Transverse colon (tissue), 4 donors: ENCODE results near the gene TMC2. TPM values are rescaled to one million over a fixed set of nuclear protein-coding genes. Genes with fewer than 3 reads are reported as not detected.

Experiments
- DNase-seq: peaks from one replicate; pipeline ENCODE4 v3.0.0-alpha.2; 2019
- H3K27ac ChIP-seq, 4 donors: fragments of 200-600 bp; sonication (generic); 2 replicates each; pipeline ENCODE4 v1.5.1; 2016 to 2018; ENCODE audit warnings: inconsistent platforms in 4 of 4
- H3K27me3 ChIP-seq: fragments of 200-600 bp; sonication (generic); 2 replicates; pipeline ENCODE4 v1.5.1; 2017; ENCODE audit warnings: inconsistent platforms
- H3K36me3 ChIP-seq, 4 donors: fragments of 200-600 bp; sonication (generic); 2 replicates each; pipeline ENCODE4 v1.5.1; 2017 to 2019; ENCODE audit warnings: inconsistent platforms in 4 of 4
- H3K4me1 ChIP-seq, 4 donors: fragments of 200-600 bp; sonication (generic); 2 replicates each; pipeline ENCODE4 v1.5.1; 2017 to 2020; ENCODE audit warnings: inconsistent platforms in 4 of 4
- H3K4me3 ChIP-seq, 4 donors: fragments of 200-600 bp; sonication (generic); 1 replicate in 1 of 4; 2 replicates in 3 of 4; pipeline versions ENCODE4 v1.5.1 to v1.6.1; 2017 to 2019; ENCODE audit warnings: inconsistent platforms in 4 of 4
- H3K9me3 ChIP-seq, 2 donors: fragments of 200-600 bp; sonication (generic); 2 replicates each; pipeline ENCODE4 v1.5.1; 2017 to 2019; ENCODE audit warnings: inconsistent platforms in 2 of 2
- CTCF ChIP-seq, 5 experiments: fragments of 200-600 bp in 3 of 5; fragments of 450-650 bp in 2 of 5; sonication (generic) in 3 of 5; IDR thresholded peaks; 1 replicate in 2 of 5; 2 replicates in 3 of 5; pipeline ENCODE4 v1.5.1; 2016 to 2017; ENCODE audit warnings: antibody characterized with exemption in 5 of 5, inconsistent platforms in 3 of 5, mild to moderate bottlenecking in 2 of 5, moderate library complexity in 1 of 5
- EP300 ChIP-seq: sonication (generic); formaldehyde crosslinking; IDR thresholded peaks from one replicate; pipeline ENCODE4 v1.6.1; 2017; ENCODE audit warnings: antibody characterized with exemption, low read depth
- POLR2A ChIP-seq: fragments of 450-650 bp; IDR thresholded peaks from one replicate; pipeline ENCODE4 v1.6.1; 2016; ENCODE audit warnings: antibody characterized with exemption, mild to moderate bottlenecking, moderate library complexity
- POLR2AphosphoS5 ChIP-seq, 3 donors: sonication (generic); formaldehyde crosslinking; IDR thresholded peaks; one replicate each; pipeline ENCODE4 v1.6.1; 2016; ENCODE audit warnings: antibody characterized with exemption in 3 of 3
- WGBS, 2 donors: methylation state at CpG; one replicate each; pipeline ENCODE4 v1.1.5; 2018; ENCODE audit warnings: low coverage in 1 of 2; 5-methylcytosine and 5-hydroxymethylcytosine counted together
- in situ Hi-C, 4 donors: fragments of 200-750 bp; cut with MboI; loops; one replicate each; pipeline versions ENCODE4 v1.15.0 to v1.15.1; 2017; ENCODE audit warnings: low sequenced_read_pairs in 3 of 4, low pct_ligation_motif_present in 1 of 4, low pct_unique_long_range_greater_than_20kb in 1 of 4
- intact Hi-C: fragments of 100-400 bp; cut with DNase I; formaldehyde crosslinking; loops from one replicate; pipeline ENCODE4 v1.15.1; 2023; ENCODE audit warnings: low total_unique reads
- total RNA-seq, 4 donors: library from RNA; depleted of rRNA; stranded (reverse); fragments of >200 nt; gene quantifications; one replicate each; pipeline ENCODE4 v1.1.0, GENCODE V29; 2016

TMC2 gene
- total RNA-seq, 4 donors from 2014 or later = not detected

DNA sequence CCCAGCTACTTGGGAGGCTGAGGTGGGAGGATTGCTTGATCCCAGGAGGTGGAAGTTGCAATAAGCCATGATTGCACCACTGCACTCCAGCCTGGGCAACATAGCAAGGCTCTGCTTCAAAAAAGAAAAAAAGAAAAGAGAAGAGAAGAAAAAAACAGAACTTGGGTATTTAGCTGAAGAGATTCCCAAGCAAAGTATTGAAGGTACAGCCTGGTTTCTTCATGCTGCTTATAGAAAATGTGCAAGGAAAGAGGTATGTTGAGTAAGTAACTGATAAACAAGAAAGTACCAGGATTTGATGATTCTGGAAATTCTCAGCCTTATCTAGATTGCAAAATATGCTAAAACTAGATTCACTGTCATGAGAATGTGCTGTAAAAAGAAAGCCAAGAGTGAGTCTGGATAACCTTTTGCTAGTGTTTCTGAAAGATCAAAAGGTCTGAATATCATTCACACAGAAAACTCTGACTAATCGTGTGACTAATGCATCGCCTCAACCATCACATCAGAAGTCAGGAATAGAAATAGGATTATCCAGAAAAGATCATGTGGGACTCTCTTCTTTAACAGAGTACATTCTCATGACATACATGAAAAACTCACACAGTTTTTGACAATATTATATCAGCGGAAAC is 83.7 kb downstream of the TMC2 start:
- H3K27me3 ChIP-seq = no peaks in the 10 kb centered on the region
- no peak overlapping the region for H3K27ac ChIP-seq
- H3K4me3 ChIP-seq = no peak overlapping the region
- in situ Hi-C loops (no loop called here), intact Hi-C loops (no loop called here)
- no peaks in the 10 kb centered on the region for H3K36me3 ChIP-seq
- no peak for DNase-seq
- no peak for TF ChIP-seq EP300
- TF ChIP-seq CTCF (IDR thresholded peaks at IDR 0.05) = no peak
- TF ChIP-seq POLR2AphosphoS5 (IDR thresholded peaks at IDR 0.05) = no peak
- TF ChIP-seq POLR2A = no peak
- H3K4me1 ChIP-seq = no peaks in the 10 kb centered on the region
- no peaks in the 10 kb centered on the region for H3K9me3 ChIP-seq
- WGBS, 2 donors = 82 to 91% methylated on average over 3 of the region's 3 CpGs

GRCh38 chr20:2624190-2624589 is 87.8 kb downstream of the TMC2 start:
- in situ Hi-C loops = no loop called here
- WGBS, 2 donors = 42 to 69% methylated on average over 2 to 4 of the region's 4 CpGs
- Histone ChIP-seq H3K27ac (peak overlapping the region in 1 of 4 donors; percentile 28), H3K27me3 (no peaks in the 10 kb centered on the region), H3K4me3 (no peak overlapping the region), H3K9me3 (no peaks in the 10 kb centered on the region), H3K4me1 (no peaks in the 10 kb centered on the region), H3K36me3 (no peaks in the 10 kb centered on the region)
- intact Hi-C loops = no loop called here
- TF ChIP-seq POLR2A (no peak), CTCF (IDR thresholded peaks at IDR 0.05) (no peak), EP300 (no peak), POLR2AphosphoS5 (IDR thresholded peaks at IDR 0.05) (no peak)
- DNase-seq = no peak

- TF ChIP-seq CTCF (IDR thresholded peaks at IDR 0.05) (no peak), POLR2AphosphoS5 (IDR thresholded peaks at IDR 0.05) (no peak), POLR2A (no peak), EP300 (no peak)
- intact Hi-C loops (no loop called here), in situ Hi-C loops (no loop called here)
- Histone ChIP-seq H3K27me3 (no peaks in the 10 kb centered on the region), H3K4me1 (no peaks in the 10 kb centered on the region), H3K9me3 (no peaks in the 10 kb centered on the region), H3K4me3 (no peak overlapping the region), H3K36me3 (no peaks in the 10 kb centered on the region), H3K27ac (peak overlapping the region in 1 of 4 donors; percentile 28)
- no peak for DNase-seq
- 57 to 67% methylated on average over 2 of the region's 2 CpGs for WGBS, 2 donors
These were observed 88.7 kb downstream of the TMC2 start for GRCh38 chr20:2625062-2625461.

- WGBS, 2 donors = 59 to 73% methylated on average over 7 to 9 of the region's 9 CpGs
- Histone ChIP-seq H3K36me3 (no peaks in the 10 kb centered on the region), H3K4me3 (no peak overlapping the region), H3K4me1 (no peaks in the 10 kb centered on the region), H3K27me3 (peaks cover 3% of the 10 kb centered on the region), H3K9me3 (no peaks in the 10 kb centered on the region), H3K27ac (peak overlapping the region in 1 of 4 donors; percentile 35)
- DNase-seq = peak; percentile 74
- TF ChIP-seq POLR2A (no peak), POLR2AphosphoS5 (IDR thresholded peaks at IDR 0.05) (peak in 2 of 3 donors; percentile 12 to 32), EP300 (no peak), CTCF (IDR thresholded peaks at IDR 0.05) (peak in 1 of 5 experiments; percentile 19)
- intact Hi-C loops = no loop called here
- in situ Hi-C loops = no loop called here
These were observed 90.6 kb downstream of the TMC2 start for GRCh38 chr20:2626853-2627541.
